Measurements from ENCODE around the gene C2CD5. TPM values are rescaled to one million over a fixed set of nuclear protein-coding genes. Genes with fewer than 3 reads are reported as not detected.

C2CD5 gene
- total RNA-seq, 4 donors from 2014 or later = 12.2 to 28.8 (median 24.5) TPM

DNA sequence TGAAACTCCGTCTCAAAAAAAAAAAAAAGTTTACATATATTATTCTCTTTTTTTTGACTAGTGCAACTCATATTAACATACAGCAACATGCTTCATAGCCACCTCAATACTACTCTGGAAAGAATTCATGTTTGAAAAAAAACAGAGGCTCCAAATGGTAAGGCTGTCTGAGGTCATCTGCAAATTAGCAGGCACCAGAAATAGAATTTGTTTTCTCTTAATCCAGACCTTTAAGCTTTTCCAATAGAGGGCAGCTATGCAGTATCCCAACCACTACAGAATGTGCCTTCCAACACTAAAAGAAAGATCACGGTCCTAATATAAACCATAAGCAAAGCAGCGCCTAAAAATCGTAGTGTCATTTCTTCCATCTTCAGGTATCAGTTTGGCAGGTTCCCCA lies 12.0 kb downstream of the C2CD5 start:
- TF ChIP-seq POLR2A (IDR thresholded peaks at IDR 0.05) = no peak
- no peak for TF ChIP-seq CTCF (IDR thresholded peaks at IDR 0.05)
- DNase-seq = no peak
- intact Hi-C loops (cut with DNase I) = no loop called here
- Histone ChIP-seq H3K4me3 (no peak overlapping the region), H3K9me3 (no peaks in the 10 kb centered on the region), H3K27ac (no peak overlapping the region), H3K4me1 (peaks cover 0 to 22% (median 0%) of the 10 kb centered on the region in 3 donors), H3K27me3 (no peaks in the 10 kb centered on the region), H3K36me3 (peaks cover 0 to 49% (median 2%) of the 10 kb centered on the region in 3 donors)
- 88 to 98% methylated on average over 4 of the region's 4 CpGs for WGBS, 2 donors

- DNase-seq = no peak
- Histone ChIP-seq H3K9me3 (no peaks in the 10 kb centered on the region), H3K27me3 (no peaks in the 10 kb centered on the region), H3K36me3 (peaks cover 0 to 60% (median 2%) of the 10 kb centered on the region in 3 donors), H3K4me3 (no peak overlapping the region), H3K27ac (no peak overlapping the region), H3K4me1 (peaks cover 0 to 16% (median 0%) of the 10 kb centered on the region in 3 donors)
- 95 to 97% methylated on average over 2 of the region's 2 CpGs for WGBS, 2 donors
- intact Hi-C loops (cut with DNase I) = no loop called here
- TF ChIP-seq POLR2A (IDR thresholded peaks at IDR 0.05) (no peak), CTCF (IDR thresholded peaks at IDR 0.05) (no peak)
These were observed 13.1 kb downstream of the C2CD5 start for GRCh38 chr12:22531205-22531604.

GRCh38 chr12:22529281-22530060 lies 14.9 kb downstream of the C2CD5 start:
- no peak overlapping the region for H3K4me3 ChIP-seq
- WGBS, 2 donors = 76 to 80% methylated on average over 3 of the region's 3 CpGs
- no peak for DNase-seq
- H3K27ac ChIP-seq = no peak overlapping the region
- no peaks in the 10 kb centered on the region for H3K27me3 ChIP-seq
- intact Hi-C loops (cut with DNase I) = no loop called here
- H3K4me1 ChIP-seq = peaks cover 0 to 7% (median 0%) of the 10 kb centered on the region in 3 donors
- H3K36me3 ChIP-seq = peaks cover 0 to 75% (median 2%) of the 10 kb centered on the region in 3 donors
- H3K9me3 ChIP-seq = no peaks in the 10 kb centered on the region
- TF ChIP-seq POLR2A (IDR thresholded peaks at IDR 0.05) = no peak
- TF ChIP-seq CTCF (IDR thresholded peaks at IDR 0.05) = peak; percentile 28 to 72 (median 46)

DNA sequence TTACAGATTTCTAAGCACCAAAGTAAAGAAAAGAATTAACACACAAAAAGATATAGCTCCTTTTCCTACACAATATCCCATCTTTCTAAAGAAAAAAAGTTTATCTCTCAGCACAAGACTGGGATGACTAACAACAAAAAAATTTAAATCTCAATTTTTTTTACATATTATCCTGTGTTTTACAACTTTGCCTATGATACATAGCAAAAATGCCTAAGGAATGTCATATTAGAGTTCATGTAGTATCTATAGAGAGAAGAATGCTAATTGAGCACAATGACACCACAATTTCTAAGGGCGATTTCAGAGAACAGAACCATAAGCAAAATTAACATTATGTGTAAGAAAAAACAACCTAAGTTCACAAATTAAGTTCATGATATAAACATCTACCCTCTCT lies 16.3 kb downstream of the C2CD5 start:
- no peak for DNase-seq
- Histone ChIP-seq H3K4me1 (peaks cover 0 to 2% (median 0%) of the 10 kb centered on the region in 3 donors), H3K27ac (no peak overlapping the region), H3K4me3 (no peak overlapping the region), H3K36me3 (peaks cover 2 to 78% (median 5%) of the 10 kb centered on the region in 3 donors), H3K27me3 (no peaks in the 10 kb centered on the region), H3K9me3 (no peaks in the 10 kb centered on the region)
- WGBS, 2 donors = 95 to 96% methylated on average over 1 of the region's 1 CpG
- TF ChIP-seq POLR2A (IDR thresholded peaks at IDR 0.05) = no peak
- no peak for TF ChIP-seq CTCF (IDR thresholded peaks at IDR 0.05)
- intact Hi-C loops (cut with DNase I) = no loop called here

DNA sequence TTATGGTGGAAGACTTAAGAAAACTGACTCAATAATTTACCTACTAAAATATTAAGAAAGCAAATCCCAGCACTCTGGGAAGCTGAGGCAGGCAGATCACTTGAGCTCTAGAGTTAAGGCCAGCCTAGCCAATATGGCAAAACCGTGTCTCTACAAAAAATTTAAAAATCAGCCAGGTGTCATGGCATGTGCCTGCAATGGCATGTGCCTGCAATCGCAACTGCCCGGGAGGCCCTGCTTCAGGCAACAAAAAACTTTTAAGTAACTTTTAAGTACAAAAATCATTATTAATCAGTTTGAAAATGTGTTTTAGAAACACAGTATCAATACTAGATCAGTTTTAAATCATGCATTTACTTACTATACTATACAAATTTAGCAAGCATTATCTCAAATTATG lies 17.5 kb downstream of the C2CD5 start:
- 84 to 87% methylated on average over 3 of the region's 3 CpGs for WGBS, 2 donors
- TF ChIP-seq POLR2A (IDR thresholded peaks at IDR 0.05) (no peak), CTCF (IDR thresholded peaks at IDR 0.05) (no peak)
- no peaks in the 10 kb centered on the region for H3K9me3 ChIP-seq
- H3K27me3 ChIP-seq = no peaks in the 10 kb centered on the region
- intact Hi-C loops (cut with DNase I) = no loop called here
- no peak overlapping the region for H3K27ac ChIP-seq
- peaks cover 0 to 78% (median 5%) of the 10 kb centered on the region in 3 donors for H3K36me3 ChIP-seq
- DNase-seq = no peak
- H3K4me1 ChIP-seq = no peaks in the 10 kb centered on the region
- H3K4me3 ChIP-seq = no peak overlapping the region

All from esophagus squamous epithelium (tissue), 5 donors.